ENCODE results near the gene COL9A2. TPM values are rescaled to one million over a fixed set of nuclear protein-coding genes. Genes with fewer than 3 reads are reported as not detected.

Gene COL9A2
- polyA plus RNA-seq, 1 donor from 2014 or later = 2.3 TPM

DNA sequence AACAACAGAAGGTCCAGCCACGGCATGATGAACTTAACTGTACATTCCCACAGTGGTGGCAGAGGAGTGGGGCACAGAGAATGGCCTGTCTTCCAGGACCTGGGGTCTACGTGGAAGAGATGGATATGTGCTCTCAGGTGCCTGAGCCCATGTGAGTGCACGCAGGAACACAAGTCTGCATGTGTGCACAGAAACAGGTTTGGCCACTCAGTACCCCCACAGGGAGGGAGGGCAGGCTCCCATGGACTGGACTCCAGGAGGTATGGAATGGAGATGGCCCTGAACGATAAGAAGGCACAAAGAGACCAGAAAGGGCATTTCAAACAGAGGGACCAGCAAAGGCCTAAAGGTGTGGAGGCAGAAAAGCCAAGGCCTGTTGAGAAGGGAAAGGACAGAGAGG lies 10.8 kb downstream of the COL9A2 start:
- Histone ChIP-seq H3K4me2 (ENCODE audit: low read length) (no peak overlapping the region), H3K27me3 (ENCODE audit: insufficient read depth, low read depth, low read length) (no peaks in the 10 kb centered on the region), H3K9me2 (ENCODE audit: insufficient read depth, low read length) (no peaks in the 10 kb centered on the region), H4K20me1 (ENCODE audit: insufficient read depth) (no peaks in the 10 kb centered on the region), H3K36me3 (ENCODE audit: insufficient read depth, low read length) (no peaks in the 10 kb centered on the region), H3K9me3 (ENCODE audit: low read length) (no peaks in the 10 kb centered on the region), H2AFZ (ENCODE audit: low read depth, low read length) (no peak overlapping the region), H3K9ac (ENCODE audit: low read length) (no peak overlapping the region), H3K4me3 (ENCODE audit: low read length) (no peak overlapping the region), H3K27ac (ENCODE audit: low read length) (no peak overlapping the region), H3K79me2 (replicated peaks; ENCODE audit: insufficient read depth, low read length) (no peaks in the 10 kb centered on the region), H3F3A (ENCODE audit: insufficient read depth, low read length, poor library complexity, severe bottlenecking) (no peaks in the 10 kb centered on the region)
- TF ChIP-seq, protein P1, sequence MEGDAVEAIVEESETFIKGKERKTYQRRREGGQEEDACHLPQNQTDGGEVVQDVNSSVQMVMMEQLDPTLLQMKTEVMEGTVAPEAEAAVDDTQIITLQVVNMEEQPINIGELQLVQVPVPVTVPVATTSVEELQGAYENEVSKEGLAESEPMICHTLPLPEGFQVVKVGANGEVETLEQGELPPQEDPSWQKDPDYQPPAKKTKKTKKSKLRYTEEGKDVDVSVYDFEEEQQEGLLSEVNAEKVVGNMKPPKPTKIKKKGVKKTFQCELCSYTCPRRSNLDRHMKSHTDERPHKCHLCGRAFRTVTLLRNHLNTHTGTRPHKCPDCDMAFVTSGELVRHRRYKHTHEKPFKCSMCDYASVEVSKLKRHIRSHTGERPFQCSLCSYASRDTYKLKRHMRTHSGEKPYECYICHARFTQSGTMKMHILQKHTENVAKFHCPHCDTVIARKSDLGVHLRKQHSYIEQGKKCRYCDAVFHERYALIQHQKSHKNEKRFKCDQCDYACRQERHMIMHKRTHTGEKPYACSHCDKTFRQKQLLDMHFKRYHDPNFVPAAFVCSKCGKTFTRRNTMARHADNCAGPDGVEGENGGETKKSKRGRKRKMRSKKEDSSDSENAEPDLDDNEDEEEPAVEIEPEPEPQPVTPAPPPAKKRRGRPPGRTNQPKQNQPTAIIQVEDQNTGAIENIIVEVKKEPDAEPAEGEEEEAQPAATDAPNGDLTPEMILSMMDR (IDR thresholded peaks at IDR 0.05; ENCODE audit: poor library complexity, severe bottlenecking) = no peak
- no peak for TF ChIP-seq MXI1 (conservative IDR thresholded peaks at IDR 0.05; ENCODE audit: poor library complexity, severe bottlenecking)
- TF ChIP-seq POLR2AphosphoS5 (IDR thresholded peaks at IDR 0.05) = no peak
- no peak for TF ChIP-seq EP300 (conservative IDR thresholded peaks at IDR 0.05; ENCODE audit: poor library complexity, severe bottlenecking)
- TF ChIP-seq TAF1 (IDR thresholded peaks at IDR 0.05; ENCODE audit: low read depth) = no peak
- no peak for TF ChIP-seq RAD21 (conservative IDR thresholded peaks at IDR 0.05)
- no peak for TF ChIP-seq EZH2 (IDR thresholded peaks at IDR 0.05; ENCODE audit: borderline replicate concordance, insufficient read depth, low read length, poor library complexity, severe bottlenecking)
- TF ChIP-seq, protein P2, sequence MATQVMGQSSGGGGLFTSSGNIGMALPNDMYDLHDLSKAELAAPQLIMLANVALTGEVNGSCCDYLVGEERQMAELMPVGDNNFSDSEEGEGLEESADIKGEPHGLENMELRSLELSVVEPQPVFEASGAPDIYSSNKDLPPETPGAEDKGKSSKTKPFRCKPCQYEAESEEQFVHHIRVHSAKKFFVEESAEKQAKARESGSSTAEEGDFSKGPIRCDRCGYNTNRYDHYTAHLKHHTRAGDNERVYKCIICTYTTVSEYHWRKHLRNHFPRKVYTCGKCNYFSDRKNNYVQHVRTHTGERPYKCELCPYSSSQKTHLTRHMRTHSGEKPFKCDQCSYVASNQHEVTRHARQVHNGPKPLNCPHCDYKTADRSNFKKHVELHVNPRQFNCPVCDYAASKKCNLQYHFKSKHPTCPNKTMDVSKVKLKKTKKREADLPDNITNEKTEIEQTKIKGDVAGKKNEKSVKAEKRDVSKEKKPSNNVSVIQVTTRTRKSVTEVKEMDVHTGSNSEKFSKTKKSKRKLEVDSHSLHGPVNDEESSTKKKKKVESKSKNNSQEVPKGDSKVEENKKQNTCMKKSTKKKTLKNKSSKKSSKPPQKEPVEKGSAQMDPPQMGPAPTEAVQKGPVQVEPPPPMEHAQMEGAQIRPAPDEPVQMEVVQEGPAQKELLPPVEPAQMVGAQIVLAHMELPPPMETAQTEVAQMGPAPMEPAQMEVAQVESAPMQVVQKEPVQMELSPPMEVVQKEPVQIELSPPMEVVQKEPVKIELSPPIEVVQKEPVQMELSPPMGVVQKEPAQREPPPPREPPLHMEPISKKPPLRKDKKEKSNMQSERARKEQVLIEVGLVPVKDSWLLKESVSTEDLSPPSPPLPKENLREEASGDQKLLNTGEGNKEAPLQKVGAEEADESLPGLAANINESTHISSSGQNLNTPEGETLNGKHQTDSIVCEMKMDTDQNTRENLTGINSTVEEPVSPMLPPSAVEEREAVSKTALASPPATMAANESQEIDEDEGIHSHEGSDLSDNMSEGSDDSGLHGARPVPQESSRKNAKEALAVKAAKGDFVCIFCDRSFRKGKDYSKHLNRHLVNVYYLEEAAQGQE (IDR thresholded peaks at IDR 0.05; ENCODE audit: borderline replicate concordance) = no peak
- no peak for TF ChIP-seq SMC3 (conservative IDR thresholded peaks at IDR 0.05; ENCODE audit: poor library complexity)

DNA sequence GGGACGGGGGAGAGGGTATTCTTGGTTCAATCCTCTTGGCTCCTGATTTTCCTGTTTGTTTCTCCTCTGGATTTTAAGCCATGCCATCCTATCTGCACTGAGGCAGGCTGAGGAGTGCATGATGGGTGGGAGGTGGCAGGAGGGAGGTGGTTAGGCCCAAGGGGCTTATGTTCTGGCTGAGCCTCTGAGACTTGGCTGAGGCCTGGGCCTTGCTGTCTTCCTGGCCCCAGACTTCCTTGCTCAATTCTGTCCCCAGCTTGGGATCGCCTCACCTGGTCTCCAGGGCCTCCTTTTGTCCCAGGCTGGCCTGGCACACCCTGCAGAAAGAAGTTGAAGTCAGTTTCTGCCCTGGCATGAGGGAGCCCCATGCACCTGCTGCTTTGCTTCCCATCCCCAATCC lies 11.2 kb downstream of the COL9A2 start:
- Histone ChIP-seq H4K20me1 (ENCODE audit: insufficient read depth) (no peaks in the 10 kb centered on the region), H3K79me2 (replicated peaks; ENCODE audit: insufficient read depth, low read length) (no peaks in the 10 kb centered on the region)

More for the DNA sequence above, 11.2 kb downstream of the COL9A2 start:
- Histone ChIP-seq H3F3A (ENCODE audit: insufficient read depth, low read length, poor library complexity, severe bottlenecking) (no peaks in the 10 kb centered on the region), H3K4me3 (ENCODE audit: low read length) (no peak overlapping the region), H3K9me2 (ENCODE audit: insufficient read depth, low read length) (no peaks in the 10 kb centered on the region), H2AFZ (ENCODE audit: low read depth, low read length) (no peak overlapping the region), H3K4me2 (ENCODE audit: low read length) (no peak overlapping the region), H3K36me3 (ENCODE audit: insufficient read depth, low read length) (no peaks in the 10 kb centered on the region), H3K27ac (ENCODE audit: low read length) (no peak overlapping the region), H3K27me3 (ENCODE audit: insufficient read depth, low read depth, low read length) (no peaks in the 10 kb centered on the region), H3K9me3 (ENCODE audit: low read length) (no peaks in the 10 kb centered on the region), H3K9ac (ENCODE audit: low read length) (no peak overlapping the region)
- TF ChIP-seq MXI1 (conservative IDR thresholded peaks at IDR 0.05; ENCODE audit: poor library complexity, severe bottlenecking) (no peak), EP300 (conservative IDR thresholded peaks at IDR 0.05; ENCODE audit: poor library complexity, severe bottlenecking) (no peak), POLR2AphosphoS5 (IDR thresholded peaks at IDR 0.05) (no peak), EZH2 (IDR thresholded peaks at IDR 0.05; ENCODE audit: borderline replicate concordance, insufficient read depth, low read length, poor library complexity, severe bottlenecking) (no peak)
- TF ChIP-seq, protein P1 (IDR thresholded peaks at IDR 0.05; ENCODE audit: poor library complexity, severe bottlenecking) = no peak
- TF ChIP-seq, protein P2 (IDR thresholded peaks at IDR 0.05; ENCODE audit: borderline replicate concordance) = no peak

Data from neural cell (in vitro differentiated cells).